Glutamatergic neuron (in vitro differentiated cells): ENCODE data around the gene TUBB1. TPM values are rescaled to one million over a fixed set of nuclear protein-coding genes. Genes with fewer than 3 reads are reported as not detected.
A peak's percentile ranks its signal among the peaks of the same experiment; 100 is the strongest.

Experiments
- DNase-seq: peaks from one replicate; pipeline ENCODE4 v3.0.0; 2022
- H3K27ac Mint-ChIP-seq: one replicate; pipeline ENCODE4 v1.8.0; 2020; ENCODE audit warnings: mild to moderate bottlenecking, mixed read lengths, inconsistent platforms; ENCODE audit not compliant: unreplicated experiment
- H3K27me3 Mint-ChIP-seq: one replicate; pipeline ENCODE4 v1.8.0; 2020; ENCODE audit warnings: mild to moderate bottlenecking, moderate library complexity, mixed read lengths, inconsistent platforms; ENCODE audit not compliant: unreplicated experiment
- H3K36me3 Mint-ChIP-seq: one replicate; pipeline ENCODE4 v1.8.0; 2020; ENCODE audit warnings: mild to moderate bottlenecking, mixed read lengths, inconsistent platforms; ENCODE audit not compliant: unreplicated experiment
- H3K4me1 Mint-ChIP-seq: one replicate; pipeline ENCODE4 v1.8.0; 2020; ENCODE audit warnings: mild to moderate bottlenecking, low read depth, mixed read lengths, inconsistent platforms; ENCODE audit not compliant: unreplicated experiment
- H3K4me3 Mint-ChIP-seq: one replicate; pipeline ENCODE4 v1.8.0; 2020; ENCODE audit warnings: mild to moderate bottlenecking, mixed read lengths, inconsistent platforms; ENCODE audit not compliant: unreplicated experiment
- H3K9me3 Mint-ChIP-seq: one replicate; pipeline ENCODE4 v1.8.0; 2020; ENCODE audit warnings: mild to moderate bottlenecking, moderate library complexity, mixed read lengths, inconsistent platforms; ENCODE audit not compliant: unreplicated experiment
- CTCF ChIP-seq: fragments of 200-600 bp; sonication (generic); IDR thresholded peaks from one replicate; pipeline ENCODE4 v1.5.0; 2021; ENCODE audit not compliant: partially characterized antibody, unreplicated experiment
- total RNA-seq: library from RNA; stranded (reverse); fragmentation: NEBNext Ultra II Directional; extraction: Animal tissue kit (Norgen Biotek cat#: 25700); gene quantifications from one replicate; pipeline ENCODE4 v1.2.1, GENCODE V29; 2021; ENCODE audit not compliant: unreplicated experiment

TUBB1 gene
- total RNA-seq, 1 donor from 2014 or later: not detected

GRCh38 chr20:59013031-59013951 lies 5.9 kb upstream of the TUBB1 start:
- H3K4me1 Mint-ChIP-seq: peaks cover 6% of the 10 kb centered on the region
- H3K27ac Mint-ChIP-seq: no peak overlapping the region
- H3K36me3 Mint-ChIP-seq: no peaks in the 10 kb centered on the region
- H3K4me3 Mint-ChIP-seq: no peak overlapping the region
- no peak for TF ChIP-seq CTCF
- H3K27me3 Mint-ChIP-seq: peaks cover 4% of the 10 kb centered on the region
- H3K9me3 Mint-ChIP-seq: no peaks in the 10 kb centered on the region
- DNase-seq: peak; percentile 4

- H3K4me3 Mint-ChIP-seq: no peak overlapping the region
Observed at GRCh38 chr20:59013959-59014608, 5.1 kb upstream of the TUBB1 start.

GRCh38 chr20:59014680-59015389 lies 4.4 kb upstream of the TUBB1 start:
- H3K27ac Mint-ChIP-seq: no peak overlapping the region
- H3K4me1 Mint-ChIP-seq: peaks cover 8% of the 10 kb centered on the region

More at GRCh38 chr20:59013959-59014608, 5.1 kb upstream of the TUBB1 start:
- H3K27ac Mint-ChIP-seq: no peak overlapping the region
- no peak for TF ChIP-seq CTCF
- peaks cover 4% of the 10 kb centered on the region for H3K27me3 Mint-ChIP-seq
- no peaks in the 10 kb centered on the region for H3K36me3 Mint-ChIP-seq
- no peaks in the 10 kb centered on the region for H3K9me3 Mint-ChIP-seq
- DNase-seq: no peak
- peaks cover 7% of the 10 kb centered on the region for H3K4me1 Mint-ChIP-seq

GRCh38 chr20:59015411-59015810 lies 3.8 kb upstream of the TUBB1 start:
- Mint-ChIP-seq H3K9me3 (no peaks in the 10 kb centered on the region), H3K4me1 (peaks cover 8% of the 10 kb centered on the region), H3K27ac (no peak overlapping the region), H3K4me3 (no peak overlapping the region), H3K27me3 (peaks cover 4% of the 10 kb centered on the region), H3K36me3 (no peaks in the 10 kb centered on the region)
- no peak for TF ChIP-seq CTCF
- DNase-seq: peak; percentile 7

More at GRCh38 chr20:59014680-59015389, 4.4 kb upstream of the TUBB1 start:
- no peak for TF ChIP-seq CTCF
- Mint-ChIP-seq H3K36me3 (no peaks in the 10 kb centered on the region), H3K9me3 (no peaks in the 10 kb centered on the region), H3K27me3 (peaks cover 4% of the 10 kb centered on the region), H3K4me3 (no peak overlapping the region)
- peak; percentile 13 for DNase-seq
